HEK293 (cell line): Measurements from ENCODE around the gene SFMBT2.

Experiments
- BCL6B ChIP-seq: fragments of 450-650 bp; formaldehyde crosslinking; IDR thresholded peaks from 2 replicates; pipeline ENCODE4 v1.5.1; 2017; ENCODE audit warnings: missing biosample characterization, missing genetic modification characterization
- CTCF ChIP-seq: fragments of 450-650 bp; formaldehyde crosslinking; IDR thresholded peaks from 2 replicates; pipeline ENCODE4 v1.5.1; 2016; ENCODE audit warnings: missing biosample characterization, missing genetic modification characterization
- KLF16 ChIP-seq: fragments of 450-650 bp; formaldehyde crosslinking; IDR thresholded peaks from 2 replicates; pipeline ENCODE4 v1.5.1; 2017; ENCODE audit warnings: missing biosample characterization, missing genetic modification characterization
- KLF17 ChIP-seq: fragments of 450-650 bp; formaldehyde crosslinking; IDR thresholded peaks from 2 replicates; pipeline ENCODE4 v1.5.1; 2016; ENCODE audit warnings: missing biosample characterization, missing genetic modification characterization
- REST ChIP-seq: fragments of 450-650 bp; formaldehyde crosslinking; IDR thresholded peaks from 2 replicates; pipeline ENCODE4 v1.5.1; 2016; ENCODE audit warnings: missing biosample characterization, missing genetic modification characterization
- YY2 ChIP-seq: fragments of 450-650 bp; formaldehyde crosslinking; IDR thresholded peaks from 2 replicates; pipeline ENCODE4 v1.5.1; 2016; ENCODE audit warnings: missing biosample characterization, missing genetic modification characterization
- ZBTB48 ChIP-seq: fragments of 450-650 bp; formaldehyde crosslinking; IDR thresholded peaks from 2 replicates; pipeline ENCODE4 v1.5.1; 2016; ENCODE audit warnings: missing biosample characterization, missing genetic modification characterization
- ZFP37 ChIP-seq: fragments of 450-650 bp; formaldehyde crosslinking; IDR thresholded peaks from 2 replicates; pipeline ENCODE4 v1.5.1; 2016; ENCODE audit warnings: missing biosample characterization, missing genetic modification characterization
- ZNF48 ChIP-seq: fragments of 450-650 bp; formaldehyde crosslinking; IDR thresholded peaks from 2 replicates; pipeline ENCODE4 v1.5.1; 2016; ENCODE audit warnings: missing biosample characterization, missing genetic modification characterization
- ZNF677 ChIP-seq: fragments of 450-650 bp; IDR thresholded peaks from 2 replicates; pipeline ENCODE4 v1.5.0; 2018; ENCODE audit warnings: missing biosample characterization, mild to moderate bottlenecking, missing genetic modification characterization, moderate library complexity
- ZNF701 ChIP-seq: fragments of 450-650 bp; formaldehyde crosslinking; IDR thresholded peaks from 2 replicates; pipeline ENCODE4 v1.5.1; 2016; ENCODE audit warnings: missing biosample characterization, missing genetic modification characterization
- ZNF747 ChIP-seq: fragments of 450-650 bp; formaldehyde crosslinking; IDR thresholded peaks from 2 replicates; pipeline ENCODE4 v1.5.1; 2016; ENCODE audit warnings: missing biosample characterization, missing genetic modification characterization

GRCh38 chr10:7293378-7293920, 117.4 kb downstream of the SFMBT2 start:
- TF ChIP-seq ZFP37 (tag by site-specific recombination): no peak
- no peak for TF ChIP-seq ZBTB48 (tag by site-specific recombination)
- TF ChIP-seq KLF17: no peak
- TF ChIP-seq ZNF48 (tag by site-specific recombination): no peak
- TF ChIP-seq REST (tag by site-specific recombination): no peak
- no peak for TF ChIP-seq ZNF747 (tag by site-specific recombination)
- no peak for TF ChIP-seq CTCF (tag by site-specific recombination)
- no peak for TF ChIP-seq ZNF677 (tag by site-specific recombination)
- TF ChIP-seq KLF16 (tag by site-specific recombination): no peak
- TF ChIP-seq BCL6B: no peak
- no peak for TF ChIP-seq ZNF701 (tag by site-specific recombination)
- TF ChIP-seq YY2 (tag by site-specific recombination): no peak
